Stimulated activated CD4-positive, alpha-beta T cell treated with anti-CD3 and anti-CD28 coated beads, TNF-alpha, amount 100 ng/mL, for 1 hour (primary cell): ENCODE data around the gene VWA2.

Experiments used
- DNase-seq, 3 donors: peaks; one replicate each; pipeline ENCODE4 v3.0.0-alpha.2; 2020; ENCODE audit warnings: low read depth in 3 of 3, low spot score in 1 of 3

VWA2 gene

DNA sequence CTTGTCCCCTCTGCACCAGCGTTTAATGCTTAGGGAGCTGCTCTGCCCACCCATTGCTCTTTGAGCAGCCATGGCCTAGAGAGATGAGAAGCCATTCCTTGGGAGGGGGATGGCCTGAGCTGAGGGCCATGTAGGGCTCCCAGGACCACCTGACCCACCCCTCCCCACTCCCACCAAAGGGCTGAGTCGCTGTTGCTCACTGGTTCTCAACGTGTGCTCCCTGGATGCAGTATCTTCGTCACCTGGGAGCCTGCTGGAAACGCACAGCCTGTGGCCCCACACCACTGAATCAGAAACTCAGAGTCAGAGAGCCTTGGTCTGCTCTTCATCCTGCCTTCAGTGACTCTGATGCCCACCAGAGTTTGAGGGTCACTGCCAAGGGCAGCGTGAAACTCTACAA is 37.0 kb downstream of the VWA2 start:
- no peak for DNase-seq

DNA sequence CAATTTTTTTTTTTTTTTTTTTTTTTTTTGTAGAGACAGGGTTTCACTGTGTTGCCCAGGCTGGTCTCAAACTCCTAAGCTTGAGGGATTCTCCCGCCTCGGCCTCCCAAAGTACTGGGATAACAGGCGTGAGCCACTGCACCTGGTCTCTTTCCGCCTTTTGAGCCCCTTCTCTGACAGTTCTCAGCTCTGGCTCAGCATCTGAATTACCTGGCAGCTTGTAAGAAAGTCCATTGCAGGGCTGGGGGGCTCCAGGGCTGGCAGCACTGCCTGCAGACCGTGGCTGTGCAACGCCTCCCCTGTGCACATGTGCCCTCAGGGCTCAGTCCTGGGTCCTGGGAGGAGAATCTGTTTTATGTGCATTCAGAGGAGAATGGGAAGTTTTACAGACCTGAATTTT is 37.6 kb downstream of the VWA2 start:
- no peak for DNase-seq

DNA sequence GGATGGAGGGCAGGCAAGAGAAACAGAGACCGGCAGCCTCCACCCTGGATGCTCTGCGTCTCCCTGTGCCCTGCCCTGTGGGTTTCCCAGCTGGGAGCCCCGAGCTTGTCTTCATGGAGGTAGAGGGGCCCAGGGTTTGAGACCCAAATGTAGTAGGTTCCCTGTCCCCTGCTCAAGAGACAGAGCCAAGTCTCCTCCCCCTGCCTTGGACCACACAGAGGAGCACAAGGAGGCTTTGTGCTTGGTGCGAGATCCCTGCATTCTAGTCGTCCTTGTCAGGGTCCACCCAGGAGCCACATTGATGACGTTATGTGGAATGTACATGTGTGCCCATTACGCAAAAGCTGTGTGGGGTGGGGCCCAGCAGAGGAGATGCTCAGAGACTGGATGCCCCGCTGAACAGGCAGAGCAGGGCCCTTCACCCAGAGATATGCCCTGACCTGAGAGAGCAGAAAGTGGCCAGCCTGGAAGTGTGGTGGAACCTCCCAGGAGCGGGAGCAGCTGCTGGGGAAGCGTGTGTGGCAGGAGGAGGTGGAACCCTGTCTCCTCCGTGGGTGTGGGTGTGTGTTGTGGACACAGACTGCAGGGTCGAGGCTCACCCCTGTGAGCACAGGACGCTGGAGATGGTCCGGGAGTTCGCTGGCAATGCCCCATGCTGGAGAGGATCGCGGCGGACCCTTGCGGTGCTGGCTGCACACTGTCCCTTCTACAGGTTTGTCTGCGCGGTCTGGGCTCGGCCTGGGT is 39.3 kb downstream of the VWA2 start:
- no peak for DNase-seq

DNA sequence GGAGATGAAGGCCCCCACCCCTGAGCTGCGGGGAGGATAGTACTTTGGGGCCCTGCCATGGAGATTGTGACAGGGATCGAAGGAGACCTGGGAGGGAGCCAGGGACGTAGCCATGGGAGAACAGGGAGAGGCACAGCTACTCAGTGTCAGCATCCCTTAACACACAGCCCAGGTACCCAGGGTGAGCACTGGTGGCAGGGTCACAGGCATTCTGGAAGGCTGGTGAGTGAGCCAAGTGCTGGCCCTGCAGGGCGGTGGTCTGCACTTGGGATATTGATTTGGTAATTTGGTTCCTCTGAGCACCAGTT is 39.8 kb downstream of the VWA2 start:
- DNase-seq, result no peak

DNA sequence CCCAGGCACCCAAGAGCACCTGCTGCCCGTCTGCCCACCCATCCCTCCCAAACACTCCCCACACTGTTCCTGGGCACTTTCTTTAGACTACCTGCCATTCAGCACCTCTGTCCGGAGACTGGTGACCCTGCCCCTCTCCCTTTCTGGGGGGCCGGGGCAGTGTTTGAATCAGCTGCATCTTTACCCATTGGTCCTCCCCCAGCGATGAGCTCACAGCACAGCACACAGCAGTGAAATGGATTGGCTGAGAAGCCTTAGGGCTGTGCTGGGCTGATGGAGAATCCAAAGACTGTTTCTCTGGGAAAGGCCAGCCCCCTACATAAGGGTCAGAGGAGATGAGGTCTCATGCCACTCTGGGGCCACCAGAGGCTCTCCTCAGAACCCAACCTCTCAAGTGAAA is 40.2 kb downstream of the VWA2 start:
- no peak for DNase-seq

DNA sequence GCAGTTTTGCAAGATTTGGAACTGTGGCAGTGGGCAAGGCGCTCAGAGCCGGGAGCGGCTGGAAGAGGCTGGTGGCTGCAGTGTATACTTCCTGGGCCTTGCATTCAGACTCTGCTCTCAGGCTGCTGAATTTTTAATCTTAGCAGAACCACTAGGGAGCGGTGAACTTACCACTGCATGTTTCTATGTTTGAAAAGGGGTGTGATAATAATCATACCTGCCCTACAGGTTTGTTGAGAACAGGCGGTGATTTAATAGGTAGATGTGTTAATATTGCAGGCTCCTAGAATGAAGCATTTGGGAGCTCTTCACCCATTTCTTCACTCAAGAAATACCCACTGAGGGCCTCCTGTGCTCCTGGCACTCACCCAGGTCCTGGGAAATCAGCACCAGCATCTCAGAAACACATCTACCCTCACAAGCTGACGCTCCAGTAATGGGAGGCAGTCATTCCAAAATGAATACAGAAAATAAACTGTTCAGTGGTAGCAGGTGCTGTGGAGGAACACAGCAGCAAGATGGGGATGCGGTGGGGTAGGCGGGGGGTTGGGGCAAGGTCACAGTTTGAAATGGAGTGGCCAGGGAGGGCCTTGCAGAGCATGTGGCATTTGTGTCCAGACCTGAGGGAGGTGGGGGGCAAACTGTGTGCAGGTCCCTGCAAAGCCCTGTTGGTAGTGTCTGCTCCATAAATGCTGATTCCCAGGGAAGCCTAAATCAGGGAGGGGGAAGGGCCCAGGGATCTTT is 41.0 kb downstream of the VWA2 start:
- no peak for DNase-seq

DNA sequence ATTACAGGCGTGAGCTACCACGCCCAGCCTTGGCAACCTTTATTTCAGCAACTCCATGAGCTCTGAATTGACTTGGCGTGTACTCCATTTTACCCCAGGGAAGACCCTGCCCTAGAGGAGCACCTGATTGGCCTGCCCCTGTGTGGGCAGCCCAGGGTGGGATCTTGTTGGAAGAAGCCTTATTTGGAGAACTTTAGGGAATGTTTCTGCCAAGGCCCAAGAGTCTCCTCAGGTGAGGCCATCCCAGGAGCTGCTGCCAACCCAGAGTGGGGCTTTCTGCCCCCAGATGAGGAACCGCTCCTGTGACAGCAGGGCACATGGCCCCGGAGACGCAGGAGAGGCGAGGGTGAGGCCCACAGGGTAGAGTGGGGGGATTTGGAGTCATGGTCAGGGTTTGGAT is 42.0 kb downstream of the VWA2 start:
- no peak for DNase-seq

DNA sequence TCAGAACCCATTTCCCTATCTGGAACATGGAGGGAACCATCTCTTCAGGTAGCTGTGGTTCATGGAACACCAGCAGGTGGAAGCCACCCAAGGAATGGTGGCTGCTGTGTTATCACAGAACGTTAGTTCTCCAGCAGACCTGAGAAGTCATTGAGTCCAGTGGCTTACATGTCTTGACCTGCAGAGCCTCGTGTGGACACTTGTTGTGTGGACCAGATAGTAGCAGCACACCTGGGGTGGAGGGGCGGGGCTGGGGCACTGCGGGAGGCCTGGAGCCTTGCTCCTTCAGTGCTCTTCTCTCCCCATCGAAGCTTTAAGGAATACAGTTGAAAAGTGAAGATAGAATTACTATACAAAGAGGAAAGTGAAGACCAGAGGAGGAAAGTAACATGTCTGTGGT is 42.4 kb downstream of the VWA2 start:
- no peak for DNase-seq

DNA sequence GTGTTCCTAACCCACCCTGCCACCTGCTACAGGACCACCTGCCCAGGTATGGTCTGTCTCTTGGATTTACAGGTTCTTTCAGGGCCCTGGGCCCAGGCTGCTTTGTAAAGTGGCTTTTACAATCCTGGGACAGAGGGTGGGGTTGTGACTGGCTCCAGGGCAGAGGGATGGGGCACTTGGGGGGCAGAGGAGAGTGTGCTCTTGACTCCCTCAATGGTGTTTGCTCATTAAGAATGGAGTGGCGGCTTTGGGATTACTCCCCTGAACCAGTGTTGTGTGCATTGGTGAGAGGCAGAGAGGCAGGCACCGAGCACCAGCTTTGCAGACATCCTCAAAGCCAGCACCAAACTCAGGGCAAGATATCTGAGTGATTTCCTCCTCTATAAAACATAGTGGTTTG is 43.5 kb downstream of the VWA2 start:
- DNase-seq, result no peak

DNA sequence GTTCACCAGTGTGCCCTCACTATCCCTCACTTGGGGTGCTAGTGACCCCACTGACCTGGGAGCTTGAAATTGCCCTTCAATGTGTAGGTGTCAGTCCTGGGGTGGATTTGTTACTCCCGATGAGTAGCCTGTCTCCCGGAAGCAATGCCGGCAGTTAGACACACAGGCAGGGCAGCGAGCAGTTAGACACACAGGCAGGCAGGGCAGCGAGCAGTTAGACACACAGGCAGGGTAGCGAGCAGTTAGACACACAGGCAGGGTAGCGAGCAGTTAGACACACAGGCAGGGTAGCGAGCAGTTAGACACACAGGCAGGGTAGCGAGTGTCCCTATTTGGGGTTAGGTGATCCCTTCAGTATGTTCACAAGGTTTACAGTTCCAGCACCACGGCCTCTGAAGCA is 44.0 kb downstream of the VWA2 start:
- DNase-seq, result no peak

DNA sequence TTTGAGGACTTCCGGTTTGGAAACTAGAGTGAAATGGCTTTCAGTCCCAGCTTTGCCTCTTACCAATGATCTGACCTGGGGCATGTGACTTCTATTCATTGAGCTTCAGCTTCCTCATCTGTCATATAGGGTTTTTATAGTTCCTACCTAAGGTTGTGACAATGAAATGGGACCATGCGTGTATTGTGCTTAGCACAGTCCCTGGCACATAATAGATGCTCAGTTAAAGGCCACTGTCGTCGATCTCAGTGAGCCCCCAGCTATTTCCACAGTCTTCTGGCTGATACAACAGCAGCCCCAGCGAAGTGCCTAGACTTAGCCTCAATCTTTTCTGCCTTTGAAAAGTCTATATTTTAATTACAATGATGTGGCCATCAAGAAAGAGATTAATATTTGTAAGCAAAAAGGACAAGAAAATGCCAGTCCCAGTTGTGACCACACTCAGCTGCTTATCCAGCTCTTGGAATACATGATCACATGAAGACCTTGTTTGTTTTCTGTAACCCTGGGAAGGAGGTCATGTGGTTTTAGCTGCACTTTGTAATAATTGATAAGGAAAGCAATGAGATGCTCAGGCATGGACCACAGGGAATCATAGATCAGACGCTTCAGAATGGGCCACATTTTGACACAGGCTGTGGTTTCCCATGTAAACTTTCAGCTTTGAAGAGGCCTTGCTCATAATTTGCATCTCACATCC is 44.6 kb downstream of the VWA2 start:
- no peak for DNase-seq

DNA sequence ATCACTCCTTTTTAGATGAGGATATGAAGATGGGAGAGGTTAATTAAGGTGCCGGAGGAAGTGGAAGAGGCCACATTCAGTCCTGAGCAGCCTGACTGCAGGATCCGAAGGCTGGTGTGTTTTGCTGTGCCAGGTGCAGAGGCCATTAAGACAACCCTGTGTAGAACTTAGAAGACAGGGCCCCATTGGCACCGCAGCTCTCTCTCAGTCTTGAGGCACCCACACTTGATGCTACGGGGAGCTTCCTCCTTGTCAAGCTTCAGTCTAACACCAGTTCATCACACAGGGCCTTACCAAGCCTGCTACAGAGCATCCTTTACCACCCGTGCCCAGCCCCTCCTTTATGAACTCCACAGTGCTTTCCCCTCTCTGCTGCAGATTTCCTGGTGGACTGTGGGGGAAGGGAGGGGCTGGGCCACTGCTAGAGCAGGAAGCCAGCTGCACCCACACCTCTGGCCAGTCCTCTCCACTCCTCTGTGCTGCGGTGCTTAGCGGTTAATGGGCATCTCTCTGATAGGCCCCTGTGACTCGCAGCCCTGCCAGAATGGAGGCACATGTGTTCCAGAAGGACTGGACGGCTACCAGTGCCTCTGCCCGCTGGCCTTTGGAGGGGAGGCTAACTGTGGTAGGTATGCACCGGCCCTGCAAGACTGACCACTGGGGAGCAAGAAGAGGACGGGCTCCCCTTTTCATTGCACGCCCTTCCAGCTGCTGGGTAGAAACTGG is 45.5 kb downstream of the VWA2 start:
- no peak for DNase-seq

DNA sequence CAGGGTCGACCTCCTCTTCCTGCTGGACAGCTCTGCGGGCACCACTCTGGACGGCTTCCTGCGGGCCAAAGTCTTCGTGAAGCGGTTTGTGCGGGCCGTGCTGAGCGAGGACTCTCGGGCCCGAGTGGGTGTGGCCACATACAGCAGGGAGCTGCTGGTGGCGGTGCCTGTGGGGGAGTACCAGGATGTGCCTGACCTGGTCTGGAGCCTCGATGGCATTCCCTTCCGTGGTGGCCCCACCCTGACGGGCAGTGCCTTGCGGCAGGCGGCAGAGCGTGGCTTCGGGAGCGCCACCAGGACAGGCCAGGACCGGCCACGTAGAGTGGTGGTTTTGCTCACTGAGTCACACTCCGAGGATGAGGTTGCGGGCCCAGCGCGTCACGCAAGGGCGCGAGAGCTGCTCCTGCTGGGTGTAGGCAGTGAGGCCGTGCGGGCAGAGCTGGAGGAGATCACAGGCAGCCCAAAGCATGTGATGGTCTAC is 46.9 kb downstream of the VWA2 start:
- DNase-seq, result no peak

DNA sequence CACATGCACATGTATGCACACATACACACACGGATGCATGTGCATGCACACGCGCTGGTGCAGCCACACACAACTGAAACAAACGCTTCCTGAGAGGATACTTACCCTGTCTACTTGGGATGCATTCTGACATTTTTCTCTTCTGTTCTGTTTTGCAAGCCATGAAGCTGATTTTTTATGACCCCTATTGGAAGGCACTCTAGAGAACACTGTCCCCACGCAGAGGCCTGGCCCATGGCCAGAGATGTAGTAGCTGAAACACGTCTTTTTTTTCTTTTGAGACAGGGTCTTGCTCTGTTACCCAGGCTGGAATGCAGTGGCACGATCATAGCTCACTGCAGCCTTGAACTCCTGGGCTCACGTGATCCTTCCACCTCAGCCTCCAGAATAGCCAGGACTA is 47.9 kb downstream of the VWA2 start:
- DNase-seq, result no peak

DNA sequence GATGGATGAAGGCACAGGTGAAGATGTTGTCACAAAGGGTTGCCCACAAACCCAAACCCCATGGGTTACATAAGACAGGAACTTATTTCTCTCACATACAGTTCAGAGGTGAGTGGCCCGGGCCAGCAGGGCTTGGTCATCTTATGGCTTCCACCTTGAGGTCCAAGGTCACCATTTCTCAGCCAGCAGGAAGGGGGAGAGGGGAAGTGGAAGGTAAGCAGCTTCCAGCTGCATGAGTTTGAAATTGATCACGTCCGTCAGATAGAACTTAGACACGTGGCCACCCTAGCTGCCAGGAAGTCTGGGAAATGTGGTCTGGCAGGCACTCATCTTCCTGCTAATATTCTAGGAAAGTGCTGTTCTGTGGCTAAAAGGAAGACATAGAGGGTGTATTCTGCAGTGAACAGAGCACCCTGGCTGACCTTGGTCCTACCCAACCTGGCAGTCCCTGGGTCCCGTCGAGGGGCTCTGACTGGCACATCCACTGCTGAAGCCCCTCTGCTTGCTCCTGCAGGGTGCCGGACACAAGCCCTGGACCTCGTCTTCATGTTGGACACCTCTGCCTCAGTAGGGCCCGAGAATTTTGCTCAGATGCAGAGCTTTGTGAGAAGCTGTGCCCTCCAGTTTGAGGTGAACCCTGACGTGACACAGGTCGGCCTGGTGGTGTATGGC is 49.5 kb downstream of the VWA2 start:
- no peak for DNase-seq

DNA sequence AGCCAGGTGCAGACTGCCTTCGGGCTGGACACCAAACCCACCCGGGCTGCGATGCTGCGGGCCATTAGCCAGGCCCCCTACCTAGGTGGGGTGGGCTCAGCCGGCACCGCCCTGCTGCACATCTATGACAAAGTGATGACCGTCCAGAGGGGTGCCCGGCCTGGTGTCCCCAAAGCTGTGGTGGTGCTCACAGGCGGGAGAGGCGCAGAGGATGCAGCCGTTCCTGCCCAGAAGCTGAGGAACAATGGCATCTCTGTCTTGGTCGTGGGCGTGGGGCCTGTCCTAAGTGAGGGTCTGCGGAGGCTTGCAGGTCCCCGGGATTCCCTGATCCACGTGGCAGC is 50.0 kb downstream of the VWA2 start:
- DNase-seq, result no peak

DNA sequence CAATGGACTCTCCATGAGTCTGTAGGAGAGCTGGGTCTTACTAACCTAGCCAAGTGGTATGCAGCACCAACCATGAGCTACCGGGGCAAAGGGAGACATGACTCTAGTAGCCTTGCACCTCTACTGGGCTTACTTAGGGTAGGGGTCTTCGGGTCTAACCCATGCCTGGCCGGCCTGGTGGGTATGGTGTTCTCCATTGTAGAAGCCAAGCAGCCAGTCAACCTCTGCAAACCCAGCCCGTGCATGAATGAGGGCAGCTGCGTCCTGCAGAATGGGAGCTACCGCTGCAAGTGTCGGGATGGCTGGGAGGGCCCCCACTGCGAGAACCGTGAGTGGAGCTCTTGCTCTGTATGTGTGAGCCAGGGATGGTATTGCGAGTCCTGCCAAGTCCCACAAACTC is 51.0 kb downstream of the VWA2 start:
- no peak for DNase-seq

DNA sequence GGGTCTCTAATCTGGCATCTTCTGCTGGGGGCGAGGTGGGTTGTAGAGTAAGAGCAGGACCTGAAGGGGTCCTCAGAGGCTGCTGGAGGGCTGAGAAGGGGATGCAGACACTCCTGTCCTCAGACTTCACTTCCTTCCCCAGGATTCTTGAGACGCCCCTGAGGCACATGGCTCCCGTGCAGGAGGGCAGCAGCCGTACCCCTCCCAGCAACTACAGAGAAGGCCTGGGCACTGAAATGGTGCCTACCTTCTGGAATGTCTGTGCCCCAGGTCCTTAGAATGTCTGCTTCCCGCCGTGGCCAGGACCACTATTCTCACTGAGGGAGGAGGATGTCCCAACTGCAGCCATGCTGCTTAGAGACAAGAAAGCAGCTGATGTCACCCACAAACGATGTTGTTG is 52.0 kb downstream of the VWA2 start:
- no peak for DNase-seq

DNA sequence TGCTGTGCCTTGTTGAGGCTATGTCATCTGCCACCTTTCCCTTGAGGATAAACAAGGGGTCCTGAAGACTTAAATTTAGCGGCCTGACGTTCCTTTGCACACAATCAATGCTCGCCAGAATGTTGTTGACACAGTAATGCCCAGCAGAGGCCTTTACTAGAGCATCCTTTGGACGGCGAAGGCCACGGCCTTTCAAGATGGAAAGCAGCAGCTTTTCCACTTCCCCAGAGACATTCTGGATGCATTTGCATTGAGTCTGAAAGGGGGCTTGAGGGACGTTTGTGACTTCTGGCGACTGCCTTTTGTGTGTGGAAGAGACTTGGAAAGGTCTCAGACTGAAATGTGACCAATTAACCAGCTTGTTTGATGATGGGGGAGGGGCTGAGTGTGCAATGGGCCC is 52.5 kb downstream of the VWA2 start:
- DNase-seq, result no peak

DNA sequence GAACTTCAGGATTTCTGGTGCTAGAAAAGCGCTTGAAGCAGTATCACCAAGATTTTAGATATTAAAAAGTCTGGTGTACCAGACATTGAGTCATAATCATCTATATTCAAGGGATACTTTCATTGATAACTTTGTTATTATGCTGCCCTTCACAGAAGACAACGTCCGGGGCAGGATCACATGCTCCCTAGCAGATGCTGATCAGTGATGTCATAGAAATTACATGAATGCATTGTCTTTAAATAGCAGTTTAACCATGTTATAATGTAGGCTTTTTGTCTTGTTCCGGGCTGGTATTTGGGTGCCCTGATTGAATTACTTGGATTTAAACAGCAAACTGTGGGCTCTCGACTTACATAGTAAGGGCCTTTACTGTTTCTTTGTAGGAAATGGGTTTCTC is 54.0 kb downstream of the VWA2 start:
- no peak for DNase-seq

DNA sequence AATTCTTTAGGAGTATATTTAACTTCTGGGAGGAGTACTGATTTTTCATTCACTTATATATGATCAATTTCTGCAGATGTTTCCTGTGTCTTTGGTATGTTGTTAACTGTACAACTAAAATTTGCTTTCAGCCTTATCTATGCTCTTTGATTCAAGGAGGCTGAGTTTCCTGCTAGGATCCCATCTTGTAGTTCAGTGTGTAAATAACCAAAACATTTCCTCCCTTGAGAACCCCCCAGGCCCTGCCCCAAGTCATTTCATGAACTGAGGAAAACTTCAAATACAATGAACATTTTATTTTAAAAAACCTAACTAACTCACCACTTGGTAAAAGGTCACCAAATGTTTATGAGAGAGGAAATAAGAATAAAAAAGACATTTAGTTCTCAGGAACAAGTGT is 55.5 kb downstream of the VWA2 start:
- no peak for DNase-seq
